Activated CD8-positive, alpha-beta memory T cell treated with anti-CD3 and anti-CD28 coated beads, Interleukin-2, amount 50 U/mL, for 1 hour (primary cell): Measurements from ENCODE around the gene PCBP3.
A peak's percentile ranks its signal among the peaks of the same experiment; 100 is the strongest.
"Not testable (repeated sequence)": the region's sequence is repeated elsewhere in the genome, so short reads cannot be mapped to it uniquely, and the experiment has no call there.

Experiments
- DNase-seq: peaks from one replicate; pipeline ENCODE4 v3.0.0-alpha.2; 2020; ENCODE audit errors: extremely low read depth

PCBP3 gene

DNA sequence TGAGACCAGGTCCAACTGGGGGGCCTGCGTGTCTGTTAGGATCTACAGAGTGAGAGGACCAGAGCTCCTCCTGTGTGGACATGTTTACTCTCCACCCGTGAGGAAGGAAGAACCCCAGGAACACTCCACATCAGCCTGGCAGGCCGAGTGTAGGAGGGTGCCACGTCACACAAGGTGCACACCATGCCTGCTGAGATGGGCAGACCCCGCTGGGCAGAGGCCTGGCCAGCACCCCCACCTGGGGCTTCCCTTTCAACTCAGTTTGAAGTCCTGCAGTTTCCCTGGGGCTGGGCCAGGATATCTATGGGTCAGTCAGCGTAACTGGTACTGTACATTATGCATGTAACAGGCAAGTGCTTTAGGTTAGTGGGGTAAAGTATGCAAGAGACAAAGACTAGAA is 30.1 kb upstream of the PCBP3 start:
- DNase-seq = no peak

DNA sequence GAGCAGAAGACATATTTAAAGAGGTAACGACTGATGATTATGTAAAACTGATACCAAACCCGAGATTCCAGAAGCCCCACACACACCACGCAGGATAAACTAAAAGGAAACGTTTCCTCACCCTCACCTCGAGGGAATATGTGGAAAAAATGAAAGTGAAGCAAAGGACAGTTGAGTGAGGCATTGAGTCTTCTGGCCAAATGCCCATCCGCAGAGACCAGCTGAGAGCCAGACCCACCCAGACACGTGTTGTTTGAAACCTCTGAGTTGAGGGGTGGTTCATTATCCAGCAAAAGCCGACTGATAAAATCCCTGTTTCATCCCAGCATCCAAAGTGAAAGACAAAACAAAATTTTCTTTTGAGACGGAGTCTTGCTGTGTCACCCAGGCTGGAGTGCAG is 29.6 kb upstream of the PCBP3 start:
- DNase-seq = no peak

DNA sequence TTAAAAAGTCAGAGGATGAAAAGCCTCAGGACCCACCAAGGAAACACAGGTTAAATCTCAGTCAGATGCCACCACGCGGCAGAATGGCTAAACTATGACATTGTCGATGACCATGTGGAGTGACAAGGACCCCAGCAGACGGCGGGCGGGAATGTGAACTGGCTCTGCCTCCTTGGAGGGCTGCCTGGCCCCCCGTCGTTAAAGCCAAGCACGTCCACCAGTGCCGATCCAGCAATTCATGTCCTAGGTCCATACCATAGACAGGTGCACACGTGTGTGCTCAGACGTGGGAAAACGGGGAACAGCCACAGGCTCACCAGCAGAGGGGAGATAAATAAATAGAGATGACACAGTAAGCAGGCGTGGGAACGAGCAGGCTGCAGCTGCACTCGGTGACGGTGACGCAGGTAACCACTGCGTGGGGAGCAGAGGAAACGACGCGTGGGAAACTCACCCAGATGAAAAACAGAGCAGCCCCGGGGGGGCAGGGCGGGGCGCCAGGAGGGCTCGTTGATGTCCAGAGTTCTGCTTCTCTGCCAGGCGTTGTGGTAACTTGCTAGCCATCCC is 28.3 kb upstream of the PCBP3 start:
- peak; percentile 89 for DNase-seq

GRCh38 chr21:45617021-45617921 is 26.3 kb upstream of the PCBP3 start:
- DNase-seq = no peak

DNA sequence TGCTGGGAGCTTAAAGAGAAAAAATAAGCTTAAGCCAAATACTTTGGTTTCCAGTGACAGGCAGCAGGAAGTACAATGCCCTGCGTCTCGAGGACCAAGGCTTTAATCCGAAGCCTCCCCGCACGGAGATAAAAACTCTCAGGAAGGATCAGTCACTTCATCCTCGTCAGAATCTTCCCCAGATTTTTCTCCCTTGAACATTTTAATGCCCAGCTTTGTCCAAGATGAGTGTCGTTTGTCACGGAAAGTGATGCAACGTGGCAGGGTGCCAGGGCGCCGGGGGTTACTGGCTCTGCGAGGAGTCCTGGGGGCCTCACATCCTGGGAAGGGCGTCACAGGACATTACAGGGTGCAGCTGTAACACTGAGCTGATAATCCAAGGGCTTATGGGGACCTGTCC is 25.2 kb upstream of the PCBP3 start:
- DNase-seq = no peak

- DNase-seq = no peak
Measured at GRCh38 chr21:45618846-45619485, 24.6 kb upstream of the PCBP3 start.

GRCh38 chr21:45620201-45620923 is 23.2 kb upstream of the PCBP3 start:
- DNase-seq = no peak

DNA sequence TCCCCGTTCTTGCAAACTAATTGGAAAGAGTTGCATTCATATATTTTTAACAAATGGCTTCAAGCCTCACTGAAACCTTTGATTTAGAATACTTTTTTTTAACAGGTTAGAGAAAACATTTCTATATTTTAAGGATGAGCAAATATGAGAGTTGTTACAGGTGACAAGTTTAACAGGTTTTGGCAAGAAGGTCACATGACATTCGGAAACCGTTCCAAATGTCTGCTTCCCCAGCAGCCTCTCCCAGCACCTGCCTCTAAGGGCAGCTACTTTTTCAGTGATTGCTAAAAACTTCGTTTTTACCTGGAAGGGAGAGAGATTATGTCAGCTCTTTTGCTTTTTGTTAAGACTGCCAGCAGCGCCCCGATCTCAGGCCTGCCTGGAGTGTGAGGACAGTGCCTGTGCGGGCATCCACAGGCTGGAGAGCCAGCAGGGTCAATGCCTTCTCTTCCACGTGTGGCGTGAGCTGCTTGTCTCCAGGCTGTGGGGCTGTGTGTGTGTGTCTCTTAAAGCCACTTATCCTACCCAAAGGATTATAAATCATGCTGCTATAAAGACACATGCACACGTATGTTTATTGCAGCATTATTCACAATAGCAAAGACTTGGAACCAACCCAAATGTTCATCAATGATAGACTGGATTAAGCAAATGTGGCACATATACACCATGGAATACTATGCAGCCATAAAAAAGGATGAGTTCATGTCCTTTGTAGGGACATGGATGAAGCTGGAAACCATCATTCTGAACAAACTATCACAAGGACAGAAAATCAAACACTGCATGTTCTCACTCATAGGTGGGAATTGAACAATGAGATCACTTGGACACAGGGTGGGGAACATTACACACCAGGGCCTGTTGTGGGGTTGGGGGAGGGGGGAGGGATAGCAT is 21.8 kb upstream of the PCBP3 start:
- DNase-seq = not testable (repeated sequence)

DNA sequence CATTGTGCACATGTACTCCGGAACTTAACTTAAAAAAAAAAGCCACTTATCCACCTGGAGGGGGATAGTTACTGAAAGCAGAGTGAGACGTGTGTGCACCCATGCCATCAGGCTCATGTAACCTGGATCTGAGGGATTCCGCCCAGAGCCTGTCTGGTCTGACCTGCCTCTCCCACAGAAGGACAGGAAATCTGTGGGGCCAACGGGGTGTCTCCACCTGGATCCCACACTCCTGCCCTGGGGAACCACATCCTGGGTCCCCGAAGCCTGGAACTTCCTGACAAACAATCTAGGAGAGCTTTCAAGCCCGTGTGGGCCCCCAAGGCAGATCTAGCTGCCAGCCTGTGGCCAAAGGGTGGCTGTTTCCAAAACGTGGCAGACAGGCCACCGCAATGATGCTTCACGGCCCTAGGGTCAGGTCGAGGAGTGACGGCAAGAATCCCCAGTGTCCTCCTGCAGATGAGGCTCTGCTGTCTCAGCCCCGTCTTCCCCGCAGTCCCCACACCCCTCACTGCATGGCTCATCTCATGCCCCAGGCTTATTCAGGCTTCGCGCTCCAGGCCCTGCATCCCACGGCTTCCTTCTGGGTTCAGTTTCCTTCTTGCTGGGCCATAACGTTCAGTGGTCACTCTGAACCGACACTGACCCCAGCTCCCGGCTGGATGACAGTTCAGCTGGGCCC is 21.0 kb upstream of the PCBP3 start:
- DNase-seq = no peak

GRCh38 chr21:45623436-45623835 is 20.1 kb upstream of the PCBP3 start:
- no peak for DNase-seq

DNA sequence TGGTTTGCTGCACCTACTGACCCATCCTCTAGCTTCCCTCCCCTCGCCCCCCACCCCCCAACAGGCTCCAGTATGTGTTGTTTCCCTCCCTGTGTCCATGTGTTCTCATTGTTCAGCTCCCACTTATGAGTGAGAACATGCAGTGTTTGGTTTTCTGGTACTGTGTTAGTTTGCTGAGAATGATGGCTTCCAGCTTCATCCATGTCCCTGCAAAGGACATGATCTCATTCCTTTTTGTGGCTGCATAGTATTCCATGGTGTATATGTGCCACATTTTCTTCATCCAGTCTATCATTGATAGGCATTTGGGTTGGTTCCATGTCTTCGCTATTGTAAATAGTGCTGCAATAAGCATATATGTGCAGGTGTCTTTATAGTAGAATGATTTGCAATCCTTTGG is 17.4 kb upstream of the PCBP3 start:
- not testable (repeated sequence) for DNase-seq

DNA sequence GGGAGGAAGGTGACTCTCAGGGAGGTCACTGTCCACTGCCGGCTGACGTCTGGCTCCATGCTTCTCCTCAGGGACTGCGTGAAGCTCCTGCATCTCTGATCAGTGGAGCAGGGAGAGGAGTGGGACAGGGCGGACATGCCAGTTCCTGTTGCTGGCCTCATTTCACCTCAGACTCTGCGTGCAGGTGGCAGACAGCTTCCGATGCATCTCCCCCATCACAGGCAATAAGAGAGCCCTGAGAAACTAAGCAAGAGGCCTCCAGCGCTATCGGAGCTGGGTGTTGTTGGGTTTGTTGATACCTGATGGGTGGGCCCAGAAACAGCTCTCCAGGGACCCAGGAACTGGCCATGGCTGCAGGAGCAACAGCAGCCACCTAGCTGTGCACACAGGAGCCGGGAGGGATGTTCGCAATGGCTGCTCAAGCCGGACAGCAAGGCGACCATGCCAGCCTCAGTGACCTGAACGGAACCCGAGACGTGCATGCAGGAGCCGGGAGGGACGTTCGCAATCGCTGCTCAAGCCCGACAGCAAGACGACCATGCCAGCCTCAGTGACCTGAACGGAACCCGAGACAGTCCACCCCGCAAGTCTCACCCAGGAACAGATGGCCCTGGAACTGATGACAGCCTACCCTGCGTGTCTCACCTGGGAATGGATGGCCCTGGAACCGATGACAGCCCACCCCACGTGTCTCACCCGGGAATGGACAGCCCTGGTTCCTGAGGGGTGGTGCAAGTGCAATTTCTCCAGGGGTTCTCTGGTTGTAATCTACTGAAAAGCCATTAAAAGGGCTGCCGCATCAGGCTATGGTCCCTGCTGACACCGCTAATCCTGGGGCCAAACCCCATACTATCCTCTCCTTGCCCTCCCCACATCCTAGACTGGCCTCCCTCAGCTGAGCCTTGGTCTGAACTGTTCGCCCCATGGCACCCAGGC is 14.2 kb upstream of the PCBP3 start:
- no peak for DNase-seq

GRCh38 chr21:45630066-45630694 is 13.3 kb upstream of the PCBP3 start:
- DNase-seq = no peak

DNA sequence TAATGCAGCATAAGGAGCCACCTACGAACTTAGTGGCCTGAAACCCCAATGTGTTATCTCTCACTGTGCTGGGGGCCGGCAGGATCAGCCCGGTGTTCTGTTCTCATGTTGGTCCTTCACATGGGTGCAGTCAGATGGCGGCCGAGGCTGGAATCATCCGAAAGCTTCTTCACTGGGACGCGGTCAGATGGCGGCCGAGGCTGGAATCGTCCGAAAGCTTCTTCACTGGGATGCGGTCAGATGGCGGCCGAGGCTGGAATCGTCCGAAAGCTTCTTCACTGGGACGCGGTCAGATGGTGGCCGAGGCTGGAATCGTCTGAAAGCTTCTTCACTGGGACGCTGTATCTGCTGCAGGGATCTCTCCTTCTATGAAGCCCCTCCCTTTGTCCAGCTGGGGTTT is 12.6 kb upstream of the PCBP3 start:
- no peak for DNase-seq

- no peak for DNase-seq
Measured at GRCh38 chr21:45631540-45631939, 12.0 kb upstream of the PCBP3 start.

- no peak for DNase-seq
Measured at GRCh38 chr21:45632160-45632559, 11.4 kb upstream of the PCBP3 start.

DNA sequence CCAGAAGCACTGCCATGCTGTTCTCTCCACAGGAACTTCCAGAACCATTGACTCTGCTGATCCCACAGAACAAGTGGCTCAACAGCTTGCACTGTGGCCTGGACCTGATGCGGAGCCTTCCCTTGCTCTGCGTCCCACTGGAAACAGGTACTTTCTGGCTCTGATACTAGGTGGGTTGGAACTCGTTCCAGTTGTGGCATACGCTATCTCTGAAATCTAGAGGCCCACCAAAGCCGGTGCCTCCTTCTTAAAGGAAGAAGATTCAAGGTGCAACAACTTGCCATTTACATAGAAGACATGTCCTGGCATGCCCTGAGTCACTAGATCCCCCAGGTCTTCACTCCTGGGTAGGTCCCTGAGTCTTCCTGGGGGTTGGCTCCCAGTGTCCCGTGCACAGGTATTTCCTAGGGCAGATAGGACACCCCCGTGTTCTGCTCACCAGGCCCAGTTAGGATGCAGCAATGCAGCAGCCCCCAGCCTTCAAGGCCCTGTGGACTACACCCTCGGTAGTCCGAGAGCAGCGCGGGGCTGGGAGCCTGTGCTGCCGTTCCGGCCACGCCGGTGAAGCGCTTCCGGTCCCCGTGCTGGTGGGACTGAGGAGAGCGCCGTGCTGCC is 10.8 kb upstream of the PCBP3 start:
- no peak for DNase-seq

DNA sequence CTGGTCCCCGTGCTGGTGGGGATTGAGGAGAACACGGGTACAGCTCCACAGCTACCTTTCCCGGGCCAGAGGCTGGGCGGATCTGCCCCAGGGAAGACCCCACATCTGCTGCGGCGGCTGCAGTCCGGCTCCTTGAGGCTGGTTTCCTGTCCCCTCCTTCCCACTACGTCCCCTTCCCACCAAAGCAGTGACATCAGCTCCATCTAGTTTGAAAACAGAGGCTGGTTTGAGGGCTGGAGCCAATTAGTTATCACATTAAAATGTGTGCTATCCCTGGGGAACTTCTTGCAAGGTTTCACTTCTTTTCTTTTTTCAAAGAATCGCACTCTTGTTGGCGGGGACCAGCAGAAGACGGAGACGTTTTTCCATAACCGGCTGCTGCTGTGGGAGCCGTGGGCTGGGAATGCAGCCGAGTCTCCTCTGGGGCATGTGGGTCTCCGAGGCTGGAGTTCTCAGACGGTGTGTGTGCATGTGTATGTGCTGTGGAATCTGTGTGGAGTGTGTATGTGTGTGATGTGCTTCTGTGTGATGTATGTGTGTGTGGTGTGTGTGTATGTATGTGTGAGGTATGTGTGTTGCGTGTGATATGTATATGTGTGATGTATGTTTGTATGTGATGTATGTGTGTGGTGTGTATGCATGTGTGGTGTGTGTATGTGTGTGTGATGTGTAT is 8.9 kb upstream of the PCBP3 start:
- no peak for DNase-seq
